CD4-positive, alpha-beta T cell treated with Interleukin-6 for 4 hours (primary cell): Measurements from ENCODE around the gene TULP3.
"Not testable (repeated sequence)": the region's sequence is repeated elsewhere in the genome, so short reads cannot be mapped to it uniquely, and the experiment has no call there.

ENCODE experiments used
- DNase-seq: peaks from one replicate; pipeline ENCODE4 v3.0.0-alpha.2; 2020; ENCODE audit warnings: mixed read lengths

Gene TULP3

DNA sequence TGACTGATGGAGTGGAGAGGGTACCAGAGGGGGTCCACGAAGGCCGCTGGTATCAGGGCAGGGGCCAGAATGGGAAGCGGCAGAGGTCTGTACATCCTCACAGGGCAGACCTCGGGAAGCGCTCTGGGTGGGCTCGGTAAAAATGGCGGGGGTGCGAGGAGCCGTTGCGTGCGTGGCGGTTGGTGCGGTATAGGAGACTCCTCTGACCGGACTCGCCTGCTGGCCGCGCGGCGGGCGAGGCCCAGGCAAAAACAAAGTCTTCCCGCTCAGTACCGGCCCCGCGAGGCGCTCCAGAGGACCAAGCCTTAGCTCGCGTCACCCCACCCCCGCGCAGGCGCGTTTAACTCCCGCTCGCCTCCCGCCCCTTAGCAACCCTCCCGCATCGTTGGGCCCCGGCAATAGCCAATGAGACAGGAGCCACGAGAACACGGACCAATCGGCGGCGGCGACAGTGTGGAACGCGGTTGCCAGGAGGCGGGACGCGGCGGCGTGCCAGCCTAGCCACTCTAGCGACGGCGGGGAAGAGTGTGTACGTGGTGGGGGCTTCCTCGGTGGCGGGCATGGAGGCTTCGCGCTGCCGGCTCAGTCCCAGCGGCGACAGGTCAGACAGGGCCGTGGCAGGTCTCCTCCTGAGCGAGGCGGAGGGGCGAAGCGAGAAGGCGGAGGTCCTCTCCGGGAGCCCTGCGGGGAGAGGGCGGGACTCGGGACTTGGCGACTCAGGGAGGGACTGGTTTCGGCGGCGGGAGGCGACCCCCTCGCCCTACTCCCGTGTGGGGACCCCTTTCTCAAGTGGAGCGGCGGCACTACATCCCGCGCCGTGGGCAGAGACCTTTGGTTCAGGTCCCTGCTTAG lies at the start of gene TULP3:
Gene TULP3, plus strand, starts transcription at position 504 of the 852 bp plus-strand sequence. Its CDS starts 57 bp downstream, at position 561.
- peak; percentile 98 for DNase-seq

GRCh38 chr12:2841056-2841650 lies 49.5 kb upstream of the TULP3 start:
- DNase-seq, result no peak

DNA sequence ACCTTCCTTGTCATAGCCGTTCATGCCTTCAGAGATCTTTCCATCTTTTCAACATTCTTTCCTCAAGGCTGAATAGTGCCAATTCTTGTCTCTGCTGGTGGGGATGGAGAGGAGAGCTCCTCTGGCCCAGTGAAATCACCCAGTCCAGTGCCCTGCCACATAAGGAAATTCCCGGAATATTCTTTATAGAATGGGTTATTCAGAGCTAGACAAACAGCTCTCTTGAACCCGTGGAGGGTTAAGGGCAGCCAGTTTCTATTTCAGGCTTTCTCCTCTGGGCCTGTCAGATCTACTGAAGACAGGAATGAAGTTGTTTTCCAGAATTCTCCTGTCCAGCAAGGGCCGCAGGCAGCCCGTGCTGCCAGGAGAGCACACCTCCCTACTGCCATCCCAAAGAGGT lies 47.7 kb upstream of the TULP3 start:
- no peak for DNase-seq

- no peak for DNase-seq
These were observed 45.9 kb upstream of the TULP3 start for GRCh38 chr12:2844786-2845185.

DNA sequence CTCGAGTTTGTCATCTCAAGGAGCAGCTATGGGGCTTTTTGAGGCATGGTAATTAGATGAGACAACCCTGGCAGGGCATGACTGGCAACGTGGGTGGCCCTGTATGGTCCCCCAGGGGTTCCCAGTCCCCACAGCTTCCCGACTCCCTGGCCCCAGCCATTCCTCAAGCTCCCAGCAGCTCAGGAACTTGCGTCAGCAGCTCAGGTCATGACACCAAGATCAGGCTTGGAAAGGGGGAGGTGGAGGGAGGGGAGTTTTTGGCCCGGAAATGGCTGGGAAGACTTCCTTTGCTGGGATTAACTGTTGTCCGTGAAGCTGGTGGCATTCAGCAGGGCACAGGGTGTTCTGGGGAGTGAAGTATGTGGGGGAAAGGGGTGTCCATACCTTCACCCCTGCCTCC lies 45.4 kb upstream of the TULP3 start:
- DNase-seq, result no peak

GRCh38 chr12:2851931-2852330 lies 38.8 kb upstream of the TULP3 start:
- no peak for DNase-seq

- peak; percentile 60 for DNase-seq
These were observed 37.1 kb upstream of the TULP3 start for GRCh38 chr12:2853626-2854025.

GRCh38 chr12:2854669-2855453 lies 35.8 kb upstream of the TULP3 start:
- DNase-seq, result no peak

GRCh38 chr12:2855546-2855945 lies 35.1 kb upstream of the TULP3 start:
- no peak for DNase-seq

DNA sequence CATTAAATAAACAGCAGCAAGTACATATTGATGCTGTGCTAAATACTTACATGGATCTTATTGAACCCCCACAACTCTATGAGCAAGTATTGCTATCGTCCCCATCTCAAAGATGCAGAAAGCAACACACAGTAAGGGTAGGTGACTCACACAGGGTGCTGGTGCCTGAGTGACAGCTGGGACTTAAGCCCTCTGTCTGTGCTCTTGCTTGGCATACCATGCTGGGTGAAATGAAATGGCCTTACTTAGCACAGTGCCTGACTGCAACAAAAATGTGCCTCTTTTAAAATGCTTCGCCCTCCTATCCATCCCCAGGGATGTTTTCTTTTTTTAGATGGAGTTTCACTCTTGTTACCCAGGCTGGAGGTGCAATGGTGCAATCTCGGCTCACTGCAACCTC lies 34.6 kb upstream of the TULP3 start:
- no peak for DNase-seq

DNA sequence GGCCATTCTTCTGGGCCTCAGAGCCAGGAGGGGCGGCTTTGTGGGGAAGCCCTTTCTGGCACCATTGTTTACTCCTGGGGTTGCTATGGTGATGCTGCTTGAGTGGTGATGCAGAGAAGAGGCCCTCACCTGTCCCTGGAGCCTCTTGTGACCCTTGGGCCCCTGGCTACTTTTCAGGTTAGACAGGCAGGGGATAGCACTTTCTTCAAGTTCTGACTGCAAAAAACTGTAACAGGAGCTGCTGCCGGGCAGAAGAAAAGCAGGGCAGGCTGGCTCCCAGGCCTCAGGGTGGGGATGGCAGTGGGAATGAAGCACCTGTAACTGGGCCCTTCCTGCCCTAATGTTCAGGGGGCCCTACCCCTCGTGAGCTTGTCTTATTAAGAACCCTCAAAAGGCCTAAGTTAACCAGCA lies 33.7 kb upstream of the TULP3 start, which contains the start of gene TEX52:
Gene TEX52, minus strand, starts transcription at position 19 of the 411 bp plus-strand sequence. Its CDS starts 13 bp downstream, at position 6.
- DNase-seq, result no peak

DNA sequence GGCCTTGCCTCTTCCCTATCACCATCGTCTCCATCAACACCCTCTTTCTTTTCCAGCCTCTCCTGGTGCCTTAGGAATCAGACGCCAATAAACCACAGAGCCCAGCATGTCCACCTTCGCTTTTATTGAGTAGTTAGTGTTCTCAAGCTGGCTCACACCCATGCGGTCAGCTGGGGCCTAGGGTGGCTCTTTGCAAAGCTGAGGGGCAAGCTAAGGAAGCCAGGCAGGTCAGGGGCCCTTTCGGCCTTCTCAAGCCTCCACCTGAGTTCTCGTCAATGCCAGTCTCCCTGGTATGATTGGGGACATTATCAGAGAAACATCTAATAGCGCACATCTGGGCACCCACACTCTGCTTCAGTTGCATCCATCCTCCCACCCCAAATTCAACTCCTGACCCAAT lies 33.1 kb upstream of the TULP3 start:
- DNase-seq, result no peak

DNA sequence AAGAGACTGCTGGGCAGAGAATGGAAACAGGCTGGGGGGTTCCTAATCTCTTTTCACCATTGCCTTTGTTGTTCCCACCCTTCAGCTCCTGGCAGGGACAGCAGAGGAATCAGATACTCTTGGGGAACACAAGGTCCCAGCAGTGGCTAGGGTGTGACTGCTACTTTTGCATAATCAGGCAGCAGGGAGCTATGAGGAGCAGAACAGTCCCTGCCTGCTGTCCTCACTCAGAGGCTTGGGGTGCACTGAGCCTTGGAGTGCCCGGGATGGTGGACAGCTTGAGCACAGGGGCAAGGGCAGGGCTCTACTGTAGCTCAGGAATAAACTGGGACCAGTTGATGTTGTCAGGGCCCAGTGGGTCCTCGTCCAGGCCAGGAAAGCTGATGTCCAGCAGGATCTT lies 32.4 kb upstream of the TULP3 start:
- DNase-seq, result no peak

DNA sequence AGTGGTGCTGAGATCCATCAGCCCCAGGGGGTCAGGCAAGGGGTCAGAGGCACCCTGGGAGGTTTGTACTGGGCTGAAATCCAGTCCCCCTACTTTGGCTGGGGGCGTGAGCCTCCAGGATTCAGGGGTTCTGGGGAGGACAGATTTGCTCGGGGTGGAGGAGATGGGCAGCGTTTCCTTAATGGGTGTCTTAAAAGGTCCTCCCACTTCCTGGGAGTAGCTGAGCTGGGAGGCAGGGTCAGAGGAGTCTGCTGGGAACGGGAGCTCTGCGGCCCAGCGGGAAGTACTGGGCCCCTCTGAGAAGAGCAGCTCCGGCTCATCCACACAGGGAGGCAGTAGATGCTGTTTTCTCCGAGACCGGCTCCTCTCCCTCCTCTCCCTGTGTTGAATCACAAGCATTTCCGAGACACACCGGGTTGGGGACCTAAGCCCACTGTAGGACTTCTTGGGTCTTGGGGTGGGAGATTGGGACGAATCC lies 31.7 kb upstream of the TULP3 start:
- no peak for DNase-seq

- DNase-seq, result no peak
These were observed 30.5 kb upstream of the TULP3 start for GRCh38 chr12:2860170-2860569.

DNA sequence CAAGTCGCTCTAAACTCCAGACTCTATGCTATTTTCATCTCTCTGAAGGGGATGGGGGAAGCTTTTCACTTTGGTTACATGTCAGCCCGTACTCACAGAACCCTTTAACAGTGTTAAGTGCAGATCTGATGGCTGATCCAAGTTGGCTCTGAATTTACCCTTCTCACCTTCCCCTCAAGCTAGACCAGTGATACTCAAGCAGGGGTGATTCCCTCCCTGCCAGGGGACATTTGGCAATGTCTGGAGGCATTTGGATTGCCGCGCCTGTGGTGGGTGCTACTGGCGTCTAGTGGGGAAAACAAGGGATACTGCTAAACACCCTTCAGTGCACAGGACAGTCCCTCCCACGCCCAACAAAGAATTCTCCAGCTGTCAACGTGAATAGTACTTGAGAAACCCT lies 27.8 kb upstream of the TULP3 start:
- DNase-seq, result no peak

DNA sequence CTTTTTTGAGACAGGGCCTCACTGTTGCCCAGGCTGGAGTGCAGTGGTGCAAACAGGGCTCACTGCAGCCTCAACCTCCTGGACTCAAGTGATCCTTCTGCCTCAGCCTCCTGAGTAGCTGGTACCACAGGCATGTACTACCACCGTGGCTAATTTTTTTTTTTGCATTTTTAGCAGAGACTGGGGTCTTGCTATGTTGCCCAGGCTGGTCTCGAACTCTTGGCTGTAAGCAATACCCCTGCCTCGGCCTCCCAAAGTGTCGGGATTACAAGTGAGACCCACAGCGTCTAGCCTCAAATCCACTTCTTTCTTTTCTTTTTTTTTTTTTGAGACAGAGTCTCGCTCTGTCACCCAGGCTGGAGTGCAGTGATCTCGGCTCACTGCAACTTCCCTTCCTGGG lies 27.3 kb upstream of the TULP3 start:
- DNase-seq, result not testable (repeated sequence)

DNA sequence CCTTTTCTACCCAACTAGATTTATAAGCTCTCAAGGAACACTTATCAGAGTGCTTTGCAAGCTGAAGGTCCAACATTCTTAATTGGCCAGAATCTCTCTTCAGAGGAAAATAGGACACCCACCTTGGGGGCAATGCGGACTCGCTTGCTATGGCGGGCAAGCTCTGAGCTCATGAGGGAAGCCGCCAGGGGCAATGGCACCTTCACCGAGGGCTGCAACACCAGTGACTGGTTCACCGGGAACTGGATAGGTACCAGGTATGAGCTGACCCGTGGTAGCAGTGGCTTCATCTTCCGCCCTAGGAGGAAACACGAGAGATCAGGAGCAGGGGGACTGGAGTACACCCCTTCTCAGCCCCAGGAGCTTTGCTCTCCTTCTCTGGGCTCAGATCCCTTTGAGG lies 26.5 kb upstream of the TULP3 start:
- no peak for DNase-seq

DNA sequence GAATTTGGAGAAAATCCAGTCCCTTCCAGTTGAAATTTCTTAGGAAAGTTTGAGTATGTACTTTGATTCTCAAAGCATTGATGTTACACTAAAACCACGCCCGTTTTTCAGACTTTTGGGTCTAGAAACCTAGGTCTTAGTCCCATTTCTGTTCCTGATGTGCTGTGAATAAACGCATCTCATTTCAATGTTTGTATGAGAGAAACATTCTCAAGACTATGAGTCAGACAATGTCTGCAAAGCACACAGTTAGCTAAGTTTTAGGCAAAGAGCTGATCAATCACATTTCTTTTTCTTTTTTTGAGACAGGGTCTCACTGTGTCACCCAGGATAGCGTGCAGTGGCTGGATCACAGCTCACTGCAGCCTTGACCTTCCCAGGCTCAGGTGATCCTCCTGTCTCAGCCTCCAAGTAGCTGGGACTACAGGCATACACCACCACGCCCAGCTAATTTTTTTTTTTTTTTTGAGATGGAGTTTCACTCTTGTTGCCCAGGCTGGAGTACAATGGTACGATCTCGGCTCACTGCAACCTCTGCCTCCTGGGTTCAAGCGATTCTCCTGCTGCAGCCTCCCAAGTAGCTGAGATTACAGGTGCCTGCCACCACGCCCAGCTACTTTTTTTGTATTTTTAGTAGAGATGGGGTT lies 21.6 kb upstream of the TULP3 start:
- DNase-seq, result not testable (repeated sequence)

DNA sequence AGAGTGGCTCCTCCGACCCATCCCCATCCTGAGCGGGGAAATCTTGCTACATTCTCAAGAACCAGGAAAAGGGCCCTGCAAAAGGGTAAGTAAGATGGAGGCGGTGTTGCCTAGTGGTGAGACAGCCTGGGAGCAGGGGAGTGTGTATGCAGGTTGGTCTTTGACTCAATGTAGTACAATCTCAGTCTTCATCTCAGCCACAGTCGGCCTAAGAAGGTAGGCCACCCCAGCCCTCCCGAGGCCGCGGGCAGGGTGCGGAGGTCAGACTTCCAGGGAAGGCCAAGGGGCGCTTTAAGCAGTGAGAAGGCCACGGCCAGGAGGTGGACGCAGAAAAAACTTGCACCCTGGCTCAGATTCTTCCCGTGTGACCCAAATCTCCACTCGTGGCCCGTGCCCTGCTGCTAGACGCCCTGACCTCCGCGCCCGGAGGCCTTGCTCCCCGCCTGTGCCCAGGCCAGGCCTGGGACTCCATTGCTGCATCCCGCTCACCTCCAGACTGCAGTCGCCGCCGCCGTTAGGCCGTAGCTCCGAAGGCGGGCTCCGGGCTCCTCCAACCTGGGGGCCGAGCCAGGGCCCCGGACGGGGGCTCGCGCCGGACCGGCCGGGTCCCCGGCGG lies 14.2 kb upstream of the TULP3 start:
- no peak for DNase-seq

DNA sequence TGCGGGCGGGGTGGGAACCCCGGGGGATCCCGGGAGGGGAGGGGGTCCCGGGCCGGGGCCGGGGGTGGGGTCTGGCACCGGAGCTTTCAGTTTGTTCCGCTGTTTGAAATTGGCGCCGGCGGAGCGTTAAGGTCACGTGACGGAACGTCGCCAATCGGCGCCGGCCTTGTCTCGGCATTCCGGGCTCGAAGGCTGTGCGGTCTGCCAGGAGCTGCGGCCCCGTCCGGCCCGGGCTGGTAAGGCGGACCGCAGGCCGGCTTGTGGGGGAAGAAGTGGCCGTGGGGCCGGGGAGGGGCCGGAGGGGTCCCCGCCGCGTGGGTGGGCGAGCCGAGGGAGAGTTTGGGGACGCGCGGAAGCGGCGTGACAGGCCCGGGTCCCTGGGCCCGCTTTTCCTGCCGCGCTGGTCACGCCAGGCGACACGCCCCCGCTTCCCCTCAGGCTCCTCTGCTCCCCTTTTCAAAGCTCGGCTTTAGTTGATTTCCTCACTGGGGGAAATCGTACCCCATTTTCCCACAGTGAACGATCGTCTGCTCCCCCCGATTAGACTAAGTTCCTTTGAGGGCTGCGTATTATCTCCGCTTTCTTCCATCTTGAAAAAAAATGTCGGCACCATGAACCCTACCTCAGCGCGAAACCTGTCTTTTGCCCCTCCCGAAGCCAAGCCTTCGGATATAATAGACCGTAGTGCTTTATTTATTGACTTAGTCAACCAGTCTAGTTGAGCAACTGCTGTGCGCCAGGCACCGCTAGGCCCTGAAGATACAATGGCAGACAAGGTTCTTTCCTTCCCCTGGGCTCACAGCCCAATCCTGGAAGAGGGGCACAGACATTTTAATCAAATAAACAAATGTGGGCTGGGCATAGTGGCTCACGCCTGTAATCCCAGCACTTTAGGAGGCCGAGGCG lies 13.4 kb upstream of the TULP3 start, which contains the start of the genes FOXM1 and RHNO1:
Gene FOXM1, minus strand, starts transcription at position 128 of the 906 bp plus-strand sequence. CDS start 2,696 bp downstream, outside the sequence.
Gene RHNO1, plus strand, starts transcription at position 177 of the 906 bp plus-strand sequence. CDS start 8,144 bp downstream, outside the sequence.
- peak; percentile 87 for DNase-seq
